Activated T-helper 1 cell treated with Interleukin-2 at 50 U/mL for 16 hours (primary cell): ENCODE data around the gene CREB5.
"Not testable (repeated sequence)": the region's sequence is repeated elsewhere in the genome, so short reads cannot be mapped to it uniquely, and the experiment has no call there.

Experiments
- DNase-seq: peaks from one replicate; pipeline ENCODE4 v3.0.0-alpha.2; 2020; ENCODE audit warnings: low read depth

The CREB5 gene

GRCh38 chr7:28581351-28581750, 169.0 kb downstream of the CREB5 start:
- DNase-seq = no peak

GRCh38 chr7:28582226-28582625, 169.9 kb downstream of the CREB5 start:
- no peak for DNase-seq

GRCh38 chr7:28584235-28584634, 171.9 kb downstream of the CREB5 start:
- no peak for DNase-seq

GRCh38 chr7:28586736-28587135, 174.4 kb downstream of the CREB5 start:
- DNase-seq = no peak

- no peak for DNase-seq
Observed at GRCh38 chr7:28587211-28587610, 174.9 kb downstream of the CREB5 start.

GRCh38 chr7:28588602-28589001, 176.3 kb downstream of the CREB5 start:
- no peak for DNase-seq

- DNase-seq = no peak
Observed at GRCh38 chr7:28591041-28591674, 178.8 kb downstream of the CREB5 start.

GRCh38 chr7:28591725-28592349, 179.5 kb downstream of the CREB5 start:
- DNase-seq = no peak

GRCh38 chr7:28592861-28593260, 180.5 kb downstream of the CREB5 start:
- no peak for DNase-seq

GRCh38 chr7:28595076-28595475, 182.8 kb downstream of the CREB5 start:
- no peak for DNase-seq

GRCh38 chr7:28595801-28596200, 183.5 kb downstream of the CREB5 start:
- DNase-seq = no peak

GRCh38 chr7:28596245-28596935, 184.1 kb downstream of the CREB5 start:
- no peak for DNase-seq

- DNase-seq = no peak
Observed at GRCh38 chr7:28597284-28597683, 185.0 kb downstream of the CREB5 start.

GRCh38 chr7:28598037-28598436, 185.7 kb downstream of the CREB5 start:
- not testable (repeated sequence) for DNase-seq

GRCh38 chr7:28598586-28598985, 186.3 kb downstream of the CREB5 start:
- DNase-seq = no peak

GRCh38 chr7:28599411-28599810, 187.1 kb downstream of the CREB5 start:
- DNase-seq = no peak

GRCh38 chr7:28602282-28602681, 190.0 kb downstream of the CREB5 start:
- DNase-seq = no peak

GRCh38 chr7:28605427-28606085, 193.2 kb downstream of the CREB5 start:
- DNase-seq = no peak

GRCh38 chr7:28606421-28606820, 194.1 kb downstream of the CREB5 start:
- DNase-seq = no peak

GRCh38 chr7:28607855-28608193, 195.5 kb downstream of the CREB5 start:
- DNase-seq = no peak

GRCh38 chr7:28608237-28608656, 195.9 kb downstream of the CREB5 start:
- DNase-seq = no peak

- DNase-seq = no peak
Observed at GRCh38 chr7:28608731-28609130, 196.4 kb downstream of the CREB5 start.

- DNase-seq = no peak
Observed at GRCh38 chr7:28609608-28610007, 197.3 kb downstream of the CREB5 start.
